NCI-H1930 (cell line): ENCODE results near the gene RET.

Experiments
- DNase-seq, 2 experiments: peaks; one replicate each; lab custom pipeline; 2025; lab: John Stamatoyannopoulos, UW

The RET gene

DNA sequence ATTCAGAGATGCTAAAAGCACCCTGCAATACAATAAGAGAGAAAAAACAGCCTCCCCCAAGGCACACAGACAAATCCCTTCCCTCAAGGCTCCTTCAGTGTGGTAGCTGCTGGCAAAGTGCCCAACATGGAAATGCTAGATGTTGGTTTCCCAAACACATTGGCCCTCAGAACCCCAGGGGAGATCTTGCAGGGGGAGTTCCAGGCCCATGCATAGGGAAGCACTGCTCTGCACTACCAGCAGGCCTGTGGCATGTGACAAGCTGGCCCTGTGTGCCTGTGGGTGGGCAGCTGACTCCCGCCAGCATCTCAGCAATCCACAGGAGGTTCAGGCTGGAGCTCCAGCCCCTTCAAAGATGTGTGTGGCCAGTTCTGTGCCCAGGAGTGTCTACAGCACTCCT, 44.6 kb downstream of the RET start:
- no peak for DNase-seq

DNA sequence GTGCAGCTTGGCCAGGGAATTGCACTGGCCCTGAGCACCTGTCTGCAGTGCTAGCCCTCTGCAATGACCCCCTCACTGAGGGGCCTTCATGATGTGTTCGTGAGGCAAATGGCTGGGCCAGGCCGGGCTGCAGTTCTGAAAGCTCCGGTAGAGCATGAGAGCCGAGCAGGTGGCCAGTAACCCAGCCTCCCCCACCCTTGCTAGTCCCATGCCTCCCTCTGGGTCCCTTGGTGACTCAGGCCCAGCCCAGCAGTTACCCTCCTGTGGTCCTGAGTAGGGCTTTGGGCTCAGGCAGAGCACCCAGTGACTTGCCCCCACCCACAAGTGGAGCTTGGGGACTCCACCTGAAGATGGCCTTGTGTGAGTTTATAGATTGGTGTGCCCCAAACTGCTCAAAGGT, 45.2 kb downstream of the RET start:
- DNase-seq: no peak

DNA sequence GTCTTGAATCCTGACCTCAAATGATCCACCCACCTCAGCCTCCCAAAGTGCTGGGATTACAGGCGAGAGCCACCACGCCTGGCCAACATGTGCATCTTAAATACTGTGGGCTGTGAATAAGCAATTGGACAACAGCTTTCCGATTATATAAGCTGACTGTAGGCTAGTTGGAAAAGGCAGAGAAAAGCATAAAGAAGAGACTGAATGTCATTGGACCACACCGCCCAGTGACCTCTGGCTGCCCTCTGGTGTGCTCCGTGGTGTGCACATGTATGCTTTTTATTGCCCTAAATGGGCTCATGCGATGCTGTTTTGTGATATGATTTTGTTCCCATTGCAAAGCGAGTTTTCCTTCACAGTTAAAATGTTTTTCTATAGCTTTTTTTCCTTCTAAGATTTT, 46.0 kb downstream of the RET start:
- no peak for DNase-seq

DNA sequence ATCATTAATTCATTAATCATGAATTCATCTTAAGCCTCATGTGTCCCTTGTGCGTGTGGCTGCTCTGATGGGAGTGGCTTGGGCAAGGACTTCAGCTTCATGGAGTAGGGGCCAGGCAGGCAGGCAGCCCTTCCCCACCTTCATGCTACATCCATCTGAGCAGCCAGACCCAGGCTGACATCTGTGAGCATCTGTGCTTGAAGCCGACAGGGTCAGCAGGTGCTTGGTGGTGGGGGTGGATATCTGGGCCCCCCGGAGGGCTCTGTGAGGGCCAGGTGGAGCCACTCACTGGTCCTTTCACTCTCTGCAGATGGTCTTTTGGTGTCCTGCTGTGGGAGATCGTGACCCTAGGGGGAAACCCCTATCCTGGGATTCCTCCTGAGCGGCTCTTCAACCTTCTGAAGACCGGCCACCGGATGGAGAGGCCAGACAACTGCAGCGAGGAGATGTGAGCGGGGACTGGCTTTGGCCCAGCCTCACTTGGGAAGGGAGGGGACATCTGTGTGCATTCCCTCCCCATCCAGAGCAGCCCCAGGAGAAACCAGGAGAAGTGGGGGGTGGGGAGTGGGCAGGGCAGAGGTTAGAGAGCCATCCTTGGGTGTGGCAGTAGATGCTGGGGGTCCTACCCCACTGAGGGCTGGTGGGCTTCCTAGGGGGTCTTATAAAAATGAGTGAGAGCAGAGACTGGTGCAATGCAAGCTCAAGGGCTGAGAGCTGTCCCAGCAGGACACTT, 46.7 kb downstream of the RET start:
- DNase-seq: no peak

DNA sequence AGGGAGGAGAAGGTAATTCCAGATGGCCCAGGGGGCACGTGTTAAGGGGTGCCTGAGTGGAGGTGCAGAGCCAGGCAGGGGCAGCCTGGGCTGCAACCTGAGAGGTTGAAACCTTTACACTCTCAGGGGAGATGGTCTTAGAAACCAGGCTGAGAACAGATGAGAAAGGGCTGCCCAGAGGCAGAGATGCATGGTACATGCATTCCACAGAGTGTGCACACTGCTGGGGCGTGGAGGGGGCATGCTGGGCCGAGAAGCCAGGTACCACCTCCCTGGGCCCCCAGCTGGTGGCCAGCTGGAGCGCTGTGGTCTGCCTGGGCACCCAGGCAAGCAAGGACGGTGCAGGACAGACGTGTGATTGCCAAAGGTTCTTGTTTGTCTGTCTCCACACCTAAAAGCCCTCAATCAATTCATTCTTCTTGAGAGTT, 47.2 kb downstream of the RET start:
- no peak for DNase-seq

- no peak for DNase-seq
Observed at GRCh38 chr10:43124574-43125273, 47.9 kb downstream of the RET start.

DNA sequence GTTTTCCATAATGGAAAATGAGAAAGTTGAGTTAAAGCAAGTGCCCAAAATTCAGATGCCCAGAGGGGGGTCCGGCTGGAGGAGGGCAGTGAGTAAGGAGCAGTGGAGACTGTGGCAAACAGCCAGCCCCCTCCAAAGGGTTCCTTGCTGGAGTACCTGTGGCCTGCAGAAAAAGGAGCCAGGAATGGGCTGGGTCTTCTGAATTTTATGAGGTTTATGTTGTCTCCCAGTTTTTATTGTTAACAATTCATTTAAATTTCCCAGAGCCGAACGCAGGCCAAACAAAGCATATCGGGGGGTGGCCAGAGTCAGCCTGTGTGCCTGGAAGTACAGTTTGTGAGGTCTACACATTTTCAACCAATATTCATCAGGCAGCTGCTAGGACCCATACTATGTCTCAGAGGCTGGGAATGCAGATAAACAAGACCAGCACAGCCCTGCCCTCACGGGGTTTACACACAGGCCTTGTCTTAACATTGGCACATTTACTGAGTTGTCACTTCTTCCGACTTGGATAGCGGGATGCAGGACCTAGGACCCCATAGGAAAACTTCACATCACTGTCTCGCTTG, 48.5 kb downstream of the RET start:
- DNase-seq: no peak

GRCh38 chr10:43125881-43126731, 49.2 kb downstream of the RET start:
- DNase-seq: no peak

- no peak for DNase-seq
Observed at GRCh38 chr10:43126759-43127424, 50.0 kb downstream of the RET start.

- DNase-seq: no peak
Observed at GRCh38 chr10:43127442-43127841, 50.6 kb downstream of the RET start.

DNA sequence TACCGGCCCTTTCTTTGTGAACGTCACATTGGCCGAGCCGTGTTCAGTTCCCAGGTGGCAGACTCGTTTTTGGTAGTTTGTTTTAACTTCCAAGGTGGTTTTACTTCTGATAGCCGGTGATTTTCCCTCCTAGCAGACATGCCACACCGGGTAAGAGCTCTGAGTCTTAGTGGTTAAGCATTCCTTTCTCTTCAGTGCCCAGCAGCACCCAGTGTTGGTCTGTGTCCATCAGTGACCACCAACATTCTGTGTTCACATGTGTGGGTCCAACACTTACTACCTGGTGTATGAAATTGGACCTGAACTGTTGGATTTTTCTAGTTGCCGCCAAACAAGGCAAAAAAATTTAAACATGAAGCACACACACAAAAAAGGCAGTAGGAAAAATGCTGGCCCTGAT, 51.5 kb downstream of the RET start:
- DNase-seq: no peak

DNA sequence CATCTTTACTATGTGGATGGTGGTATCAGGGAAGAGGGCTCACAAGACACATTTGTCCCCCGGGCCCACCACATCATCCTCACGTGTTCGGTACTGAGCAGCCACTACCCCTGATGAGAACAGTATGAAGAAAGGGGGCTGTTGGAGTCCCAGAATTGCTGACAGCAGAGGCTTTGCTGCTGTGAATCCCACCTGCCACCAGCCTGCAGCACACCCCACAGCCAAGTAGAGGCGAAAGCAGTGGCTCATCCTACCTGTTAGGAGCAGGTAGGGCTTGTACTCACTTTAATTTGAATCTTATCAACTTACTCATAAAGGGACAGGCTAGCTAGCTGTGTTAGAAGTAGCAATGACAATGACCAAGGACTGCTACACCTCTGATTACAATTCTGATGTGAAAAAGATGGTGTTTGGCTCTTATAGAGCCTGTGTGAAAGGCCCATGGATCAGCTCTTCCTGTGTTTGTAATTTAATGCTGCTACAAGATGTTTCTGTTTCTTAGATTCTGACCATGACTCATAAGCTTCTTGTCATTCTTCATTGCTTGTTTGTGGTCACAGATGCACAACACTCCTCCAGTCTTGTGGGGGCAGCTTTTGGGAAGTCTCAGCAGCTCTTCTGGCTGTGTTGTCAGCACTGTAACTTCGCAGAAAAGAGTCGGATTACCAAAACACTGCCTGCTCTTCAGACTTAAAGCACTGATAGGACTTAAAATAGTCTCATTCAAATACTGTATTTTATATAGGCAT, 52.3 kb downstream of the RET start:
- DNase-seq: no peak

- no peak for DNase-seq
Observed at GRCh38 chr10:43130770-43131171, 53.9 kb downstream of the RET start.

DNA sequence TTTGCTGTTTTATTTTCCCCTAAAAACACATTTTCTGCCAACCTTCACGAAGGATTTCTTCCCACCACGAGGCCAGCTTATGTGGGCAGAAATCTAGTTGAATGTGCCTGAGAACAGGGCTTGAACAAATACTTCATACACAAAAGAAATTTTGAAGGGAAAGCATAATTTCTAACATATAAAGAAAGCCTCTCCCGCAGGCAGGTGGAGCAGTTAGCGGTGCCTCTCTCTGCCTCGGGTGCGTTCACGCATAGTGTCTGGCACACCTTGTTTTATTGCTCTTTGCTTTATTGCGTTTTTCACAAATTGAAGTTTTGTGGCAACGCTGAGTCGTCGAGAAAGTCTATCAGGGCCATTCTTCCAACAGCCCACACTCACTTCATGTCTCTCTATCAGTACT, 54.4 kb downstream of the RET start:
- no peak for DNase-seq

- no peak for DNase-seq
Observed at GRCh38 chr10:43131906-43132305, 55.0 kb downstream of the RET start.

- DNase-seq: no peak
Observed at GRCh38 chr10:43132867-43133787, 56.3 kb downstream of the RET start.

DNA sequence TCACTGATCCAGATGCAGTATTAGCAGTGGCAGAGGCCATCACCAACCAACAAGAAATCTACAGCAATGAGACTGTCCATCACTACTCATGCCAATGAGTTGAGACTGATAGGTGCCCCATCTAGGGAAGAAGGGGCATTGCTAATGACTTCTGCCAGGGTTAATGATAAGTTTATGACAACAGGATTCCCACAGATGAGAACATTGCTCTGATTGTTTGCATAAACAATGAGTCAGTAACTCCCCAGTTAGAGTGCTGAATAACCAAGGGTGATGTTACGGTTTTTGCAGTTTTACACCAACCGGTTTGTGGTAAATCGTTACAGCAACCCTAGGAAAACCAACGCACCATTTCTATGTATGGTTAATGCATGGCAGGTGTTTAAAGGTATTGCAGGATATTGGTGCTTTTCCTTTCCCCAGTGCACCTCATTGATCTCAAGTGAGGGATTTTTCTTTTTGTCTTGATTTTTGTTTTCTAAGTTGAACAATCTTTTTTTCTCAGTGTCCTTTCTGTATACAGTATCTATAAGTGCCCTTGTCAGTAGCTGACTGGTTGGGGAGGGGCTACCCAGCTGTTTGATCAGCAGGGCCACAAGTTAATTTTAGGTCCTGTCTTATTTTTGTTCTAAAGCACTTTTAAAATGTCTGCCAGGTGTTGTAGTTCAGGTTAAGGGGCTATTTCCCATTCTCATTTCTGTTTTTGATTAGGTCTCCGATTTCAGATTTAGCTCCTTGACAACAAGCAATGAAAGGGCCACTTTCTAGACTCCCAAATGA, 57.4 kb downstream of the RET start:
- DNase-seq: no peak

GRCh38 chr10:43135064-43135463, 58.2 kb downstream of the RET start:
- DNase-seq: no peak

GRCh38 chr10:43135656-43136055, 58.8 kb downstream of the RET start:
- DNase-seq: no peak
